Motor neuron (in vitro differentiated cells): Measurements from ENCODE around the gene OOEP. TPM values are rescaled to one million over a fixed set of nuclear protein-coding genes. Genes with fewer than 3 reads are reported as not detected.
A peak's percentile ranks its signal among the peaks of the same experiment; 100 is the strongest.

Experiments used
- ATAC-seq, 8 experiments: fragments of 200-7000 bp; cut with Tn5 transposase; replicated peaks in 6 of 8; 2 replicates each; pipeline ENCODE4 v1.8.0; 2021; ENCODE audit warnings: mild to moderate bottlenecking in 8 of 8, moderate library complexity in 8 of 8
- H3K27ac ChIP-seq, 2 donors: fragments of 250-450 bp; sonication (Bioruptor Pico); 2 replicates each; pipeline ENCODE4 v1.9.0; 2021; ENCODE audit warnings: antibody characterized with exemption in 2 of 2, mild to moderate bottlenecking in 2 of 2, moderate library complexity in 1 of 2
- H3K4me1 ChIP-seq, 2 donors: fragments of 250-450 bp; sonication (Bioruptor Pico); replicated peaks in 1 of 2; 2 replicates each; pipeline ENCODE4 v1.6.1; 2021; ENCODE audit warnings: antibody characterized with exemption in 2 of 2, mild to moderate bottlenecking in 2 of 2, moderate library complexity in 1 of 2
- H3K4me3 ChIP-seq, 5 donors: fragments of 250-450 bp; sonication (Bioruptor Pico); 2 replicates each; pipeline ENCODE4 v1.9.0; 2021; ENCODE audit warnings: antibody characterized with exemption in 5 of 5, mild to moderate bottlenecking in 5 of 5, moderate library complexity in 4 of 5
- WGBS, 10 experiments: fragments of 450-650 bp; shearing (Covaris generic); methylation state at CpG; one replicate each; pipeline ENCODE4 v1.0.0; 2022; 5-methylcytosine and 5-hydroxymethylcytosine counted together
- in situ Hi-C, 9 experiments: fragments of 400-800 bp; cut with MboI; loops; one replicate each; pipeline ENCODE4 v1.15.0; 2021; ENCODE audit warnings: low sequenced_read_pairs in 9 of 9, low pct_unique_long_range_greater_than_20kb in 2 of 9; ENCODE audit not compliant: unreplicated experiment in 9 of 9
- total RNA-seq, 8 experiments: library from RNA; unstranded; fragments of 300-600 nt; gene quantifications; 2 replicates each; pipeline versions ENCODE4 v1.2.3 to v1.2.4, GENCODE V29; 2022

Gene OOEP
- total RNA-seq, 8 experiments from 2014 or later = not detected

GRCh38 chr6:73362358-73362757 lies 7.3 kb downstream of the OOEP start, which contains the start of gene KHDC3L:
Gene KHDC3L (plus strand): TSS chr6:73362658. CDS start chr6:73362730, 72 bp downstream.
- no peak for ATAC-seq
- no peak within 1 kb of the TSS for H3K4me3 ChIP-seq
- 80 to 100% (median 93%) methylated on average over 1 to 8 of the region's 23 CpGs; no CpG with 5 or more reads in 3 of the 10 experiments for WGBS, 10 experiments

GRCh38 chr6:73353636-73354593 lies 15.8 kb downstream of the OOEP start, which contains the start of gene DPPA5:
Gene DPPA5 (minus strand): TSS chr6:73354276. CDS start chr6:73354225, 51 bp downstream.
- no peak within 1 kb of the TSS for H3K4me3 ChIP-seq
- WGBS, 10 experiments = 60 to 100% (median 89%) methylated on average over 1 to 25 of the region's 59 CpGs; no CpG with 5 or more reads in 3 of the 10 experiments
- H3K4me1 ChIP-seq = peaks cover 0 to 2% of the 10 kb centered on the region in 2 donors
- H3K27ac ChIP-seq = no peak within 1 kb of the TSS
- no peak for ATAC-seq
- in situ Hi-C loops = no loop called here

More at GRCh38 chr6:73362358-73362757, 7.3 kb downstream of the OOEP start, which contains the start of gene KHDC3L:
- Histone ChIP-seq H3K27ac (no peak within 1 kb of the TSS), H3K4me1 (no peaks in the 10 kb centered on the region)
- in situ Hi-C loops = no loop called here

- in situ Hi-C loops = no loop called here
- Histone ChIP-seq H3K4me1 (peaks cover 0 to 4% of the 10 kb centered on the region in 2 donors), H3K27ac (no peak overlapping the region), H3K4me3 (no peak overlapping the region)
- peak in 2 of 8 experiments; percentile 38 to 51 for ATAC-seq
- 5 to 75% (median 18%) methylated on average over 1 to 6 of the region's 6 CpGs for WGBS, 10 experiments
Observed at GRCh38 chr6:73349311-73349710, 20.4 kb downstream of the OOEP start.

DNA sequence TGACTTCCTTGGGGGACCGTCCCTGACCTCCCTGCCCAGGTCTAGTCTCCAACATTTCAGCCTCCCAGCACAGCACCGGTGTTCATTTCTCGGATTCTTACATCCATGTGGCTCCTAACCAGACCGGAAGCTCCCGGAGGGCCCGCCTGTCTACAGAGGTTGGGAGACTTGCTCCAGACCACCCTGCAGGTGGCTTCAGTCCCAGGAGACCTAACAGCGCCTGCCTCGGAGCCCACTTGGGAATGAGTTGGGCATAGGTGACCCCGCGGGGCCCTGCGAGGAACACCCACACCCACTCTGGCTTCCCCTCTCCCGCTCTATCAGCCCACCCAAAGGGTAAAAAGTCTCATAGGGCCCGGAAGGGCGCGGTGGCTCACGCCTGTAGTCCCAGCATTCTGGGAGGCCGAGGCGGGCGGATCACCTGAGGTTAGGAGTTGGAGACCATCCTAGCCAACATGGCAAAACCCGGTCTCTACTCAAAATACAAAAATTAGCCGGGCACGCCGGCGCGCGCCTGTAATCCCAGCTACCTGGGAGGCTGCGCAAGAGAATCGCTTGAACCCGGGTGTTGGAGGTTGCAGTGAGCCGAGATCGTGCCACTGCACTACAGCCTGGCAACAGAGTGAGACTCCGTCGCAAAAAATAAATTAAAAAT lies 21.0 kb downstream of the OOEP start:
- ATAC-seq = no peak
- WGBS, 10 experiments = 0 to 100% (median 55%) methylated on average over 2 to 23 of the region's 33 CpGs; no CpG with 5 or more reads in 2 of the 10 experiments
- Histone ChIP-seq H3K27ac (no peak overlapping the region), H3K4me1 (peaks cover 0 to 4% of the 10 kb centered on the region in 2 donors), H3K4me3 (no peak overlapping the region)
- in situ Hi-C loops = no loop called here

- in situ Hi-C loops = no loop called here
Observed at GRCh38 chr6:73343164-73343563, 26.5 kb downstream of the OOEP start.

DNA sequence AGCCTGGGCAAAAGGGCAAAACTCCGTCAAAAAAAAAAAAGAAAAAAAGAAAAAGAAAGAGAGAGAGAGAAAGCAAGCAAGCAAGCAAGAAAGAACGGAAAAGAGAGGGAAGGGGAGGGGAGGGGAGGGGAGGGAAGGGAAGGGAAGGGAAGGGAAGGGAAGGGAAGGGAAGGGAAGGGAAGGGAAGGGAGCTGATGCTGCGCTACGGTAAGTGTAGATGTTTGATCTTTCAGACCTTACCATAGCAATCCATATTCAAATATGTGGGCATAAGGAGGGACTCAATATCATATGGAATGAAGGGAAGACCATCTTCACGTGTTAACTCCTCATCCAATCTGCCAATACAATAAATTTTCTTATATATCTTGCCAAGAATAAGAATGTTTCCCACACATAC lies 27.5 kb downstream of the OOEP start:
- in situ Hi-C loops = no loop called here
- 0 to 100% (median 60%) methylated on average over 1 to 3 of the region's 5 CpGs; no CpG with 5 or more reads in 5 of the 10 experiments for WGBS, 10 experiments
- H3K4me3 ChIP-seq = no peak overlapping the region
- no peak overlapping the region for H3K27ac ChIP-seq
- H3K4me1 ChIP-seq = no peaks in the 10 kb centered on the region
- ATAC-seq = no peak

More at GRCh38 chr6:73343164-73343563, 26.5 kb downstream of the OOEP start:
- H3K4me1 ChIP-seq = no peaks in the 10 kb centered on the region
- H3K4me3 ChIP-seq = no peak overlapping the region
- no peak overlapping the region for H3K27ac ChIP-seq
- ATAC-seq = no peak

DNA sequence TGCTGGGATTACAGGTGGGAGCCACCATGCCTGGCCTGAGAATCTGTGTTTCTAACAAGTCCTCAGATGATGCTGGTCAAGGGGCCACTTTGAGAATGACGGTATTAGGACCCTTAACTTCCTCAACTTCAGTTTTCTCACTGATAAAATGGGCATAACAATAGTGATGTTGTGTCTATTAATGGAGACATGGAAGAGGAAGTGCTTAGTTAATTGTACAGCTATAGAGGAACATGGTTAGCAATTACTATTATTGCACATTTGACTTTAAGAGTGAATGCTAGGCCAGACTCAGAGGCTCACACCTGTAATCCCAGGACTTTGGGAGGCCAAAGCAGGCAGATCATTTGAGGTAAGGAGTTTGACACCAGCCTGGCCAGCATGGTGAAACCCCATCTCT lies 28.4 kb downstream of the OOEP start:
- Histone ChIP-seq H3K4me3 (no peak overlapping the region), H3K4me1 (no peaks in the 10 kb centered on the region), H3K27ac (no peak overlapping the region)
- 17 to 100% (median 71%) methylated on average over 1 of the region's 1 CpG; no CpG with 5 or more reads in 4 of the 10 experiments for WGBS, 10 experiments
- ATAC-seq = no peak
- in situ Hi-C loops = no loop called here

- Histone ChIP-seq H3K4me3 (no peak overlapping the region), H3K27ac (no peak overlapping the region), H3K4me1 (no peaks in the 10 kb centered on the region)
- in situ Hi-C loops = no loop called here
- 33 to 86% (median 69%) methylated on average over 1 to 2 of the region's 2 CpGs; no CpG with 5 or more reads in 1 of the 10 experiments for WGBS, 10 experiments
- peak in 1 of 8 experiments; percentile 32 for ATAC-seq
Observed at GRCh38 chr6:73340048-73340447, 29.6 kb downstream of the OOEP start.

DNA sequence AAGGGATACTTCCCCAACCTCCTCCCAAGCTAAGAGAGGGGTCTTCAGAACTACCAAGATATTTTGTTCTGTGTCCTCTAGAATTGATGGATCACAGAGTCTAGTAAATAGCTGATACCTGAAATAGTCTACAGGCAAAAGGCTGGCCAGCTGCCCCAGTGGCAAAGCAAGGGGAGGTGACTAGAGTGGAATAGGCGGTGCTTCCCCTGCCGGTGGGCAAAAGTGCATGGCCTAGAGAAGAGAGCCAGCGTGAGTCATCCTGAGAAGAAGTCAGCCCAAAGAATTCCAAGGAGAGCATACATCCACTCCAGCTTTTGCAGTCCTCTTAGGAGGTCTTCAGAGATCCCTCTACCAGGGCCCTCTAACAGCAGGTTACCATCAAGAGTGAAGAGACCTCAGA lies 30.4 kb downstream of the OOEP start:
- WGBS, 10 experiments = 70 to 100% methylated on average over 1 to 2 of the region's 3 CpGs; no CpG with 5 or more reads in 8 of the 10 experiments
- Histone ChIP-seq H3K4me3 (no peak overlapping the region), H3K27ac (no peak overlapping the region), H3K4me1 (no peaks in the 10 kb centered on the region)
- ATAC-seq = no peak
- in situ Hi-C loops = no loop called here

DNA sequence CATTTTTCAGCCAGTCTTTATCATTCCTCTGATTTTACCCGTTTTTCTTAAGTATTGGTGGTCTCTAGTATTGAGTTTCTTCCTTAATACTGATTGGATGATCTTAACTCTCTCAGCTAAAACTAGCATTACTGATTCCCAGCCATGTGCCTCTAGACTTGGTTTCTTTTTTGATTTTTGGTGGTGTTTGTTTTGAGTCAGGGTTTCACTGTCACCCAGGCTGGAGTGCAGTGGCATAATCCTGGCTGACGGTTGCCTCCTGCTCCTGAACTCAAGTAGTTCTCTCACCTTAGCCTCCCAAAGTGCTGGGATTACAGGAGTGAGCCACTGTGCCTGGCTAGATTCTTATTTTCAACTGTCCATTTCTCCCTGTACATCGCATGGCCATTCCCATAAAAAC lies 40.5 kb downstream of the OOEP start:
- WGBS, 10 experiments = 0 to 100% (median 68%) methylated on average over 1 to 3 of the region's 3 CpGs
- in situ Hi-C loops = no loop called here
- H3K4me3 ChIP-seq = no peak overlapping the region
- no peak for ATAC-seq
- H3K4me1 ChIP-seq = no peaks in the 10 kb centered on the region
- H3K27ac ChIP-seq = no peak overlapping the region

DNA sequence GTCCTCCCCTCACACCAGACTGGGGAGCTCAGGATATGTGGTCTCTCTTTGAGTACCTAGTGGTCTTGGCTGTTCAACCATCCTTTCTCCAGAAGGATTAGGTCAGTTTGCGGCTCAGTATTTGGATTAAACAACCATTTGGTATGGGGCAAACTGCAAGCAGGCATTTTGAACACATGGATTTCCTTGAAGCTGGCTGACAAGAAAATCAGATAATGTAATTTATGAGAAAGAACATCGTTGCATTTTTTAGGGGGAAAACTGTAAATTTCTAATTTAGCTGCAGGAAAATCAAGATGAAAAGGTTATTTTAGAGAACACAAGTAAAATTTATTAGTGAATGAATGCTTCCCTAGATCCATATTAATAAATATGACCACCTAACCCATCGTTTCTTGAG lies 40.9 kb downstream of the OOEP start:
- no peak for ATAC-seq
- Histone ChIP-seq H3K27ac (no peak overlapping the region), H3K4me3 (no peak overlapping the region), H3K4me1 (no peaks in the 10 kb centered on the region)
- in situ Hi-C loops = no loop called here
- 0 to 78% (median 56%) methylated on average over 2 to 3 of the region's 3 CpGs; no CpG with 5 or more reads in 2 of the 10 experiments for WGBS, 10 experiments

GRCh38 chr6:73325656-73326055 lies 44.0 kb downstream of the OOEP start:
- no peak overlapping the region for H3K27ac ChIP-seq
- ATAC-seq = no peak
- H3K4me1 ChIP-seq = no peaks in the 10 kb centered on the region
- in situ Hi-C loops = no loop called here
- 80 to 100% (median 100%) methylated on average over 1 to 2 of the region's 3 CpGs; no CpG with 5 or more reads in 2 of the 10 experiments for WGBS, 10 experiments
- no peak overlapping the region for H3K4me3 ChIP-seq

- WGBS, 10 experiments = 80 to 100% (median 86%) methylated on average over 1 to 2 of the region's 2 CpGs; no CpG with 5 or more reads in 5 of the 10 experiments
- ATAC-seq = no peak
- H3K27ac ChIP-seq = no peak overlapping the region
- no peaks in the 10 kb centered on the region for H3K4me1 ChIP-seq
- in situ Hi-C loops = no loop called here
- no peak overlapping the region for H3K4me3 ChIP-seq
Observed at GRCh38 chr6:73323323-73323722, 46.4 kb downstream of the OOEP start.
